Activated gamma-delta T cell (primary cell): ENCODE measurements around the gene LIMK2.

Experiments used
- DNase-seq: peaks from one replicate; lab custom pipeline; 2025; lab: John Stamatoyannopoulos, UW

LIMK2 gene

DNA sequence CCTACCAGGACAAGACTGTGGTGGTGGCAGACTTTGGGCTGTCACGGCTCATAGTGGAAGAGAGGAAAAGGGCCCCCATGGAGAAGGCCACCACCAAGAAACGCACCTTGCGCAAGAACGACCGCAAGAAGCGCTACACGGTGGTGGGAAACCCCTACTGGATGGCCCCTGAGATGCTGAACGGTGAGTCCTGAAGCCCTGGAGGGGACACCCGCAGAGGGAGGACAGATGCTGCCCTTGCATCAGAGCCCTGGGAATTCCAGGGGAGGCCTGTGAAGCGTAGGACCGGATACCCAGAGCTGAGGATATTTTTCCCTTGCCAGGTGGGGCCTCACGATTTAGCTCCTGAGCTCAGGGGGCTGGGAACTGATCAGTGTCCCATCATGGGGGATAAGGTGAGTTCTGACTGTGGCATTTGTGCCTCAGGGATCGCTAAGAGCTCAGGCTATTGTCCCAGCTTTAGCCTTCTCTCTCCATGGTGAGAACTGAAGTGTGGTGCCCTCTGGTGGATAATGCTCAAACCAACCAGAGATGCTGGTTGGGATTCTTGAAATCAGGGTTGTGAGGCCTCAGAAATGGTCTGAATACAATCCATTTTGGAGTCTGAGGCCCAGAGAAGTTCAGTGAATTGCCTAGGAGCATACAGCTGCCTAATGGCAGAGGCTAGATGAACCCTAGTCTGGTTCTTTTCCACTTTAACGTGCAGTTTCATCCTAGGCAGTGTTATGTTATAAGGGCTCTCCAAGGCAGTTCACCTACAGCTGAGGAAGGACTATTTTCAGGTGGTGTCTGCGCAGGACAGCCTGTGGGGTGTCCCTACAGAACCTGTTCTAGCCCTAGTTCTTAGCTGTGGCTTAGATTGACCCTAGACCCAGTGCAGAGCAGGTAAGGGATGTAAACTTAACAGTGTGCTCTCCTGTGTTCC, 60.7 kb downstream of the LIMK2 start:
- DNase-seq, result no peak

DNA sequence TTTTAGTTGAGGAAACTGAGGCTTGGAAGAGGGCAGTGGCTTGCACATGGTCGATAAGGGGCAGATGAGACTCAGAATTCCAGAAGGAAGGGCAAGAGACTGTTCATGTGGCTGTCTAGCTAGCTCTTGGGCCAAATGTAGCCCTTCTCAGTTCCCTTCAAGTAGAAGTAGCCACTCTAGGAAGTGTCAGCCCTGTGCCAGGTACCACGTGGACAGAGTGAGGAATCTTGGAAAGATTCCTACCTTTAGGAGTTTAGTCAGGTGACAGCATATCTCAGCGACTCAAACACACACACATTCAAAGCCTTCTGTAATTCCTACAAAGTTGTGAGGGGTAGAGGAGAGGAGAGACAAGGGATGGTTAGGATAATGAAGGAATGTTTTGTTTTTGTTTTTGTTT, 61.9 kb downstream of the LIMK2 start:
- DNase-seq, result no peak

DNA sequence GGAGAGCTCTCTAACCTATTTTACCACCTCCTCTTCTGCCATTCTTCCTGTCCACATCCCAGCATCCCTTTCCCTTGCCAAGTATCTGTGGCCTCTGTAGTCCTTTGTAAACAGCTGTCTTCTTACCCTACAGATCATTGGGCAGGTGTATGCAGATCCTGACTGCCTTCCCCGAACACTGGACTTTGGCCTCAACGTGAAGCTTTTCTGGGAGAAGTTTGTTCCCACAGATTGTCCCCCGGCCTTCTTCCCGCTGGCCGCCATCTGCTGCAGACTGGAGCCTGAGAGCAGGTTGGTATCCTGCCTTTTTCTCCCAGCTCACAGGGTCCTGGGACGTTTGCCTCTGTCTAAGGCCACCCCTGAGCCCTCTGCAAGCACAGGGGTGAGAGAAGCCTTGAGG, 62.9 kb downstream of the LIMK2 start:
- no peak for DNase-seq

DNA sequence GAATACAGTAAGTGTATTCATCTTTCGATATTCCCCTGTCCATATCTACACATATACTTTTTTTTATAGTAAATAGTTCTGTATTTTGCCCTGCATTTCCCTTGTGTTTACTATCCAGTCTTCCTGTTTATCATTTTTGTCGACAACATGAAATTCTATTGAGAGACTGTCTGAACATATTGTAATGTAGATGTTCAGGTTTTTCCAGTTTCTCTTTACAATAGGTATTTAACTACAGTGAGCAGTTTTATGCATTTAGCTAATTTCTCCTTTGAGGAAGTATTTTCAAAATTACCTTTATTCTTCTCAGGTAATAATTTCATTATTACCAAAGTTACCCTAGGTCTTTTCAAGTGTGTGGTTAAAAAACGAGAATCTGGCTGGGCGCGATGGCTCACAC, 63.5 kb downstream of the LIMK2 start:
- no peak for DNase-seq

DNA sequence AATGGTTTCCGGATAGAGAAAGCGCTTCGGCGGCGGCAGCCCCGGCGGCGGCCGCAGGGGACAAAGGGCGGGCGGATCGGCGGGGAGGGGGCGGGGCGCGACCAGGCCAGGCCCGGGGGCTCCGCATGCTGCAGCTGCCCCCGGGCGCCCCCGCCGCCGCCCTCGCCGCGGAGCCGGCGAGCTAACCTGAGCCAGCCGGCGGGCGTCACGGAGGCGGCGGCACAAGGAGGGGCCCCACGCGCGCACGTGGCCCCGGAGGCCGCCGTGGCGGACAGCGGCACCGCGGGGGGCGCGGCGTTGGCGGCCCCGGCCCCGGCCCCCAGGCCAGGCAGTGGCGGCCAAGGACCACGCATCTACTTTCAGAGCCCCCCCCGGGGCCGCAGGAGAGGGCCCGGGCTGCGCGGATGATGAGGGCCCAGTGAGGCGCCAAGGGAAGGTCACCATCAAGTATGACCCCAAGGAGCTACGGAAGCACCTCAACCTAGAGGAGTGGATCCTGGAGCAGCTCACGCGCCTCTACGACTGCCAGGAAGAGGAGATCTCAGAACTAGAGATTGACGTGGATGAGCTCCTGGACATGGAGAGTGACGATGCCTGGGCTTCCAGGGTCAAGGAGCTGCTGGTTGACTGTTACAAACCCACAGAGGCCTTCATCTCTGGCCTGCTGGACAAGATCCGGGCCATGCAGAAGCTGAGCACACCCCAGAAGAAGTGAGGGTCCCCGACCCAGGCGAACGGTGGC, 64.5 kb downstream of the LIMK2 start:
- no peak for DNase-seq

DNA sequence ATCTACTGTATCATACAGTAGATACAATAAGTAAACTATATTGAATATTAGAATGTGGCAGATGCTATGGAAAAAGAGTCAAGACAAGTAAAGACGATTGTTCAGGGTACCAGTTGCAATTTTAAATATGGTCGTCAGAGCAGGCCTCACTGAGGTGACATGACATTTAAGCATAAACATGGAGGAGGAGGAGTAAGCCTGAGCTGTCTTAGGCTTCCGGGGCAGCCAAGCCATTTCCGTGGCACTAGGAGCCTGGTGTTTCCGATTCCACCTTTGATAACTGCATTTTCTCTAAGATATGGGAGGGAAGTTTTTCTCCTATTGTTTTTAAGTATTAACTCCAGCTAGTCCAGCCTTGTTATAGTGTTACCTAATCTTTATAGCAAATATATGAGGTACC, 65.6 kb downstream of the LIMK2 start:
- DNase-seq, result no peak

DNA sequence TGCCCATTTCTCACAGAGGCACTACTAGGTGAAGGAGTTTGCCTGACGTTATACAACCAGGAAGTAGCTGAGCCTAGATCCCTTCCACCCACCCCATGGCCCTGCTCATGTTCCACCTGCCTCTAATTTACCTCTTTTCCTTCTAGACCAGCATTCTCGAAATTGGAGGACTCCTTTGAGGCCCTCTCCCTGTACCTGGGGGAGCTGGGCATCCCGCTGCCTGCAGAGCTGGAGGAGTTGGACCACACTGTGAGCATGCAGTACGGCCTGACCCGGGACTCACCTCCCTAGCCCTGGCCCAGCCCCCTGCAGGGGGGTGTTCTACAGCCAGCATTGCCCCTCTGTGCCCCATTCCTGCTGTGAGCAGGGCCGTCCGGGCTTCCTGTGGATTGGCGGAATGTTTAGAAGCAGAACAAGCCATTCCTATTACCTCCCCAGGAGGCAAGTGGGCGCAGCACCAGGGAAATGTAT, 66.1 kb downstream of the LIMK2 start:
- DNase-seq, result no peak

DNA sequence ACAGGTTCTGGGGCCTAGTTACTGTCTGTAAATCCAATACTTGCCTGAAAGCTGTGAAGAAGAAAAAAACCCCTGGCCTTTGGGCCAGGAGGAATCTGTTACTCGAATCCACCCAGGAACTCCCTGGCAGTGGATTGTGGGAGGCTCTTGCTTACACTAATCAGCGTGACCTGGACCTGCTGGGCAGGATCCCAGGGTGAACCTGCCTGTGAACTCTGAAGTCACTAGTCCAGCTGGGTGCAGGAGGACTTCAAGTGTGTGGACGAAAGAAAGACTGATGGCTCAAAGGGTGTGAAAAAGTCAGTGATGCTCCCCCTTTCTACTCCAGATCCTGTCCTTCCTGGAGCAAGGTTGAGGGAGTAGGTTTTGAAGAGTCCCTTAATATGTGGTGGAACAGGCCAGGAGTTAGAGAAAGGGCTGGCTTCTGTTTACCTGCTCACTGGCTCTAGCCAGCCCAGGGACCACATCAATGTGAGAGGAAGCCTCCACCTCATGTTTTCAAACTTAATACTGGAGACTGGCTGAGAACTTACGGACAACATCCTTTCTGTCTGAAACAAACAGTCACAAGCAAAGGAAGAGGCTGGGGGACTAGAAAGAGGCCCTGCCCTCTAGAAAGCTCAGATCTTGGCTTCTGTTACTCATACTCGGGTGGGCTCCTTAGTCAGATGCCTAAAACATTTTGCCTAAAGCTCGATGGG, 66.7 kb downstream of the LIMK2 start:
- DNase-seq, result no peak

DNA sequence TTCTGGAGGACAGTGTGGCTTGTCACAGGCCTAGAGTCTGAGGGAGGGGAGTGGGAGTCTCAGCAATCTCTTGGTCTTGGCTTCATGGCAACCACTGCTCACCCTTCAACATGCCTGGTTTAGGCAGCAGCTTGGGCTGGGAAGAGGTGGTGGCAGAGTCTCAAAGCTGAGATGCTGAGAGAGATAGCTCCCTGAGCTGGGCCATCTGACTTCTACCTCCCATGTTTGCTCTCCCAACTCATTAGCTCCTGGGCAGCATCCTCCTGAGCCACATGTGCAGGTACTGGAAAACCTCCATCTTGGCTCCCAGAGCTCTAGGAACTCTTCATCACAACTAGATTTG, 67.2 kb downstream of the LIMK2 start:
- no peak for DNase-seq

DNA sequence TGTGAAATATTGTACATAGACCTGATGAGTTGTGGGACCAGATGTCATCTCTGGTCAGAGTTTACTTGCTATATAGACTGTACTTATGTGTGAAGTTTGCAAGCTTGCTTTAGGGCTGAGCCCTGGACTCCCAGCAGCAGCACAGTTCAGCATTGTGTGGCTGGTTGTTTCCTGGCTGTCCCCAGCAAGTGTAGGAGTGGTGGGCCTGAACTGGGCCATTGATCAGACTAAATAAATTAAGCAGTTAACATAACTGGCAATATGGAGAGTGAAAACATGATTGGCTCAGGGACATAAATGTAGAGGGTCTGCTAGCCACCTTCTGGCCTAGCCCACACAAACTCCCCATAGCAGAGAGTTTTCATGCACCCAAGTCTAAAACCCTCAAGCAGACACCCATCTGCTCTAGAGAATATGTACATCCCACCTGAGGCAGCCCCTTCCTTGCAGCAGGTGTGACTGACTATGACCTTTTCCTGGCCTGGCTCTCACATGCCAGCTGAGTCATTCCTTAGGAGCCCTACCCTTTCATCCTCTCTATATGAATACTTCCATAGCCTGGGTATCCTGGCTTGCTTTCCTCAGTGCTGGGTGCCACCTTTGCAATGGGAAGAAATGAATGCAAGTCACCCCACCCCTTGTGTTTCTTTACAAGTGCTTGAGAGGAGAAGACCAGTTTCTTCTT, 67.9 kb downstream of the LIMK2 start:
- no peak for DNase-seq

DNA sequence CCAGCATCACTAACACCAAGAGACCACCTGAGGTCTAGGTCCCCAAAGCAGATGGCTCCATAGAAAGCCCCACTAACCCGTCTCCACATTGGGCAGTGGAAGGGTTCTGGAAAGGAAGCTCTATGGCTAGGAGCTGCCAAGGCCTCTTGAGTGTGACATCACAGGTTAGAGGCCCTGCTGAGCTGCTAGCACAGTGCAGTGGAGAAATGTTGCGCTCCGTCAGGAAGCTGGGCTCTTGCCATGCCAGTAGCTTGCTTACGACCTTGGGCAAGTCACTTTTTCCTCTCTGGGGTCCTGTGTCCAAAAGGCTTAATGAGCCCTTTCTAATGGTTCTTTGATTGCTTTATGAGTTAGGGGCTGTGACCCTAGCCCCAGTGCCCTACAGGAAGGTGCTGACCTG, 69.6 kb downstream of the LIMK2 start:
- no peak for DNase-seq

DNA sequence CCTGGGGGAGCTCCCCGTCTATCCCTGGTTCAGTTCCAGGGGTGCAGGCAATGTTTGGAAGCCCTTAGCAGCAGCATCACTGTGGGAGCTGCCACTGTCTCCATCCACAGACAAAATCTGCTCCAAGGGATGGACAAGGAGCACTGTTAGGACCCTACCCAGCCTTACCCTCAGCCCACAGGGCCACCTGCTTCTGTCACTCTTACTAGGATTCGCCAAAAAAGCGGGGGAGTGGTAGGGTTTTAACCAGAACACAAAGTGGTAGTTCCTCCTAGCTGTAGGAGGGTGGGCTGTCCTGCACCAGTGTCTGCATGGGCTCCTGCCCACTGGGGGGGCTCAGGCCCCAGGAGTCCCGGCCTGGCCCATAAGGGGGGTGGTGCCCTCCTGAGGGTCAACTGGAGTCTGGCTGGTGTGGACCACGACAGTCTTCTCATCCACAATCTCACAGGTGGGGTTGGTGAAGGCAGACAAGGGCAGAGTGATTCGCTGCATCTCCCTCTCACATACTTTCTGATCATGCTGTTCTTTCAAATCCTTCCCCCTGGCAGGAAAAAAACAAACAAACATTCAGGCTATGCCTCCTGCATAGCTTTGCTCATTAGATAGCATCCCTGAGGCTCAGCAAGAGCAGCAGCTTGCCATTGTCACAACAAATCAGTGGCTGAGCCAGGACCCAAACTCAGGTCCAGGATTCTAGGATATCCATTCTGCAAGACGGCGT, 70.8 kb downstream of the LIMK2 start:
- no peak for DNase-seq

DNA sequence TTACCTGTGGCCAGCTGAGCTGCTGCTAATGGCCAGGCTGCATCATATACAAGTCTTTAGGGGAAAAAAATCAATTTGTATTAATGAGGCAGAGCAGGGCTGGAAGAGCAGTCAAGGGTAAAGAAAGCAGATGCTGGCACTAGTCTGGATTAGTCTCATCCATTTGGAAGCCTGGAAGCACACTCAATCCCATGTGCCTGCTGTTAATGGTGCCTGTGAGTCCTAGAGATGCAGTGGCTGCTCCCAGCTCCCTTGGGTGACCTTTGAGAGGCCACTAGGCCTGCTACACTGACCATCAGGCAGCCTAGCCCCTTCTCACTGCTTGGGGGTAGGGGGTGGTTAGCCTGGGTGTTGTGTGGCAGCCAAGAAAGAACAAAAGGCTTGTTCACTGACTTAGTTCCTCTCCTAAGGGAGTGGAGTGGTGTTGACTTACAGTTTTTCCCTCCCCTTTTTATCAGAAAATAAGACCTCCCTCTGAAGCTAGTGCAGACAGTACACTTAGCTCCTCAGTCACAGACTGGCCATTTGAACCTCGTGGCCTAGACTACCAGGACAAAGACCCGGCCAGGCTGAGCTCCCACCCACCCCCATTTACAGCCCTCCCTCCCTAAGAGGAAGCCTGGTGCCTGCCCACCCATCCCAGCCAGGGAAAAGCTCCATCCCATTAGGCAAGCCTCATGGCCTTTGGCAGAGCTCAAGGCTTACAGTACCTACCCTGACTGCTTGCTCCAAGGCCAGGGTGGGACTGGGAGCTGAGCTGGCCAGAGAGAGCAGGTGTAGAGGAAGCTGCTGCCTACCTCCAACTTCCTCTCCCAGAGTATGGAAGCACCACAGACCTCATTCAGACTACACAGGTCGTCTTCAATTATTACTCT, 72.4 kb downstream of the LIMK2 start:
- no peak for DNase-seq

DNA sequence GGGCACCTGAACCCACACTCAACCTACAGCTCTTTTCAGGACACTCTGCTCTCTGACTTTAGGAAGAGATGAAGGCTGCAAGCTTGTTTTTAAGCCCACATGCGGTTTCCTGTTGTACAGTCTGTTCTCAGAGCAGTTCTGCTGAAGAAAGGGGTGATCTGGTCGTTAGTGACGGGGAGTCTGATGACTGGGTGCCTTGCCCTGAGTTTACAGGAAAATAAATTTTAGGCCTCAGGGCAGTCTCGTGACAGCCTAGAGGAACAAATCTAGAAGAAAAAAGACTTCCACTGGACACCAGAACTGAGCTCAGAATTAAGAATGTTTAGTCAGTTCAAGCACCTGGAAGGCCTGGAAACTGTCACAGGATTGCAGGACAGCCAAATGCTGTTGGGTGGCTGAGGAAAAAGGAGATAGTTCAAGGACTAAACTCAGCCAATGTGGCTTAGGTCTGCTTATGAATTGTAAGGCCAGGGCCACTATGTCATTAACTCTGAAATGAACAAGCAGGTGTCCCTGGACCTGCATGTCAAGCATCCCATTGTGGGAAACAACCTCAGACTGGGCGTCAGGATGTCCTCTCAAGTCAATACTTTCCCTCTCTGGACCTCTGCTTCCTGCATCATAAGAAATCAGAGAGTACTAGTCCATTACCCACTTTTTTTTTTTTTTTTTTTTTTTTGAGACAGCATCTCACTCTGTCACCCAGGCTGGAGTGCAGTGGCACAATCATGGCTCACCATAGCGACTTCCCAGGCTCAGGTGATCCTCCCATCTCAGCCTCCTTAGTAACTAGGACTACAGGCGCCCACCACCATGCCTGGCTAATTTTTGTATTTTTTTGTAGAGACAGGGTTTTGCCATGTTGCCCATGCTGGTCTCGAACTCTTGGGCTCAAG, 74.5 kb downstream of the LIMK2 start:
- DNase-seq, result no peak

DNA sequence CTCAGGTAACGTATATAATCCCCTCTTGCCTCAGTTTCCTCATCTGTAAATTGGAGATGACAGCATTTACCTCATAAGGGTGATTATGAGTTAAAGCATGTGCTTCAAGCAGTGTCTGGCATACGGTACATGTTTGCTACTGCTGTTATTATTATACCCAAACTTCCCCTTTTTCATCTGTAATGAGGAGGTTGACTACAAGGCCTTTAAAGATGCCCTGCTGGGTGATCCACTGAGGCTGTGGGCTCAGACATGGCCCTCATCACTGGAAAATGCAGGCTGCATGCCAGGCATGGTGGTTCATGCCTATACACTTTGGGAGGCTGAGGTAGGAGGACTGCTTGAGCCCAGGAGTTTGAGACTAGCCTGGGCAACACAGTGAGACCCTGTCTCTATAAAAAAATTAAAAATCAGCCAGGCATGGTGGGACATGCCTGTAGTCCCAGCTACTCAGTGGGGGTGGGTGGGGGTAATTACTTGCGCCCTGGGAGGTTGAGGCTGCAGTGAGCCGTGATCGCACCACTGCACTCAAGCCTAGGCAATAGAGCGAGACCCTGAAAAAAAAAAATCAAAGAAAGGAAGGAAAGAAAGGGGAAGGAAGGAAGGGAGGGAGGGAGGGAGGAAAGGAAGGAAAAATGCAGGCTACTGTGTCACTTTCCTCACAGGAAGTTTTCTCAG, 75.9 kb downstream of the LIMK2 start:
- no peak for DNase-seq

DNA sequence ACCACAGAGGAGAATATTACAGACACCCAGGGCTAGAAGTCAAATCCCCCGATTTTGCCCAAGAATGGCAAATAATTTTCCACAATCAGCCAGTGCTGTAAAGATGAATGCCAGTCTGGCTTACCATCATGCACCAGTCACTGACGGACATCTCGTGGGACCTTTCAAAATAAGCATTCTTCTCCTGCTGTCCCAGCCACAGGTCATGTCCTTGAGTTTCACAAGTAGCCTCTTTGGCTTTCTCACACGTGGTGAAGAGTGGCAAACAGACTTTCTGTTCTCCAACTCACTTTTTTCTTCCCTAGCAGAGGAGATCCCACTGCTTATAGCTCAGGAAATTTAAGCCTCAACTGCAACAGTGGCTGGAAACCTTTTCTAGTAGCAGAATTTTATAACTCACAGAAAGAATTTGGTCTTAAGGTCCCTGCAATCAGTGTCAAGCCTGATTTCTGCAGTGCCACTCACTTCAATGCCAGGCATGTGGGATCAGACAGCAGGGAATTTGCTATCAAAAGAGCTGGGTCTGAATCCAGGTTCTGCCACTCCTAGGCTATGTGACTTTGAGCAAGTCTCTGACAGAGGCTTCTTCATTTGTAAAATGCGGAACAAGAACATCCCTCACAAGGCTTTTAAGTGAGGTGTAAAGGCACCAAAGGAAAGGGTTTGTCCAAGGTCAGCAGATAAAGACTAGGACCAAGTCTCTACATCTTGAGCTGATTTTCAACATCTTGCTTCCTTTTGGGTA, 76.6 kb downstream of the LIMK2 start:
- no peak for DNase-seq

DNA sequence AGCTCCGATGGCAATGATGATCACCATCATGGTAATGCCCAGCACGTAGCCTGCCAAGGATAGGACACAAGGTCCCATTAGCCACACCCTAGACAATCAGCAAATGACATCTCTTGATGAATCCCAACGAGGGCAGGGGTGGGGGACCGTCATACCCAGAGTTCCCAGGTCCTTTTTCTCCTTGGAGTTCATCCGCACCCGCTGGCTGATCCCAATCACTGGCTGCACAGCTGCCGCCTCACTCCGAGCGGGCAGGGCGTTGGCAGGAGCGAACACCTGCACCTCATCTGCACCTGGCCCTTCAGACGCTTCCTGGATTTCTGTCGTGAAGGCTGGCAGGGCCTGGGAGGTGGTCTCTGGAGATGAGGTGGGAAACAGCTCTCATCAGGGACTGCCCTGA, 77.2 kb downstream of the LIMK2 start:
- DNase-seq, result no peak
